Cortex of kidney (tissue), 1 donor: Measurements from ENCODE around the gene PRDM8.
"Not testable (repeated sequence)": the region's sequence is repeated elsewhere in the genome, so short reads cannot be mapped to it uniquely, and the experiment has no call there.

Experiments used
- DNase-seq: peaks from one replicate; lab custom pipeline; 2025; lab: John Stamatoyannopoulos, UW

PRDM8 gene

GRCh38 chr4:80196922-80197573 lies at the start of gene PRDM8:
PRDM8 (plus strand) TSS chr4:80197503; CDS start chr4:80200081, 2,578 bp downstream.
- no peak for DNase-seq

GRCh38 chr4:80150387-80151180 lies 46.7 kb upstream of the PRDM8 start:
- DNase-seq: no peak

GRCh38 chr4:80151981-80152380 lies 45.3 kb upstream of the PRDM8 start:
- DNase-seq: no peak

- no peak for DNase-seq
Observed at GRCh38 chr4:80153874-80154544, 43.3 kb upstream of the PRDM8 start.

- DNase-seq: no peak
Observed at GRCh38 chr4:80154545-80154933, 42.8 kb upstream of the PRDM8 start.

GRCh38 chr4:80155316-80155982 lies 41.9 kb upstream of the PRDM8 start:
- no peak for DNase-seq

GRCh38 chr4:80156410-80156809 lies 40.9 kb upstream of the PRDM8 start:
- no peak for DNase-seq

GRCh38 chr4:80161413-80162058 lies 35.8 kb upstream of the PRDM8 start:
- DNase-seq: no peak

- no peak for DNase-seq
Observed at GRCh38 chr4:80162418-80162817, 34.9 kb upstream of the PRDM8 start.

GRCh38 chr4:80165855-80166254 lies 31.4 kb upstream of the PRDM8 start:
- no peak for DNase-seq

GRCh38 chr4:80171251-80171650 lies 26.1 kb upstream of the PRDM8 start:
- DNase-seq: no peak

- DNase-seq: no peak
Observed at GRCh38 chr4:80171656-80172055, 25.6 kb upstream of the PRDM8 start.

- no peak for DNase-seq
Observed at GRCh38 chr4:80172203-80172602, 25.1 kb upstream of the PRDM8 start.

- no peak for DNase-seq
Observed at GRCh38 chr4:80173401-80173800, 23.9 kb upstream of the PRDM8 start.

- DNase-seq: no peak
Observed at GRCh38 chr4:80173841-80174240, 23.5 kb upstream of the PRDM8 start.

GRCh38 chr4:80177793-80178192 lies 19.5 kb upstream of the PRDM8 start:
- DNase-seq: not testable (repeated sequence)

GRCh38 chr4:80178964-80179363 lies 18.3 kb upstream of the PRDM8 start:
- no peak for DNase-seq

GRCh38 chr4:80179637-80180161 lies 17.6 kb upstream of the PRDM8 start:
- no peak for DNase-seq

- no peak for DNase-seq
Observed at GRCh38 chr4:80180743-80181142, 16.6 kb upstream of the PRDM8 start.

GRCh38 chr4:80182237-80182866 lies 15.0 kb upstream of the PRDM8 start:
- DNase-seq: no peak
